Ramos (cell line): Measurements from ENCODE around the gene SSMEM1.

Source experiments
- in situ Hi-C: fragments of 300-500 bp; cut with MboI; formaldehyde crosslinking; loops from one replicate; pipeline ENCODE4 v1.14.3; 2022; ENCODE audit warnings: low sequenced_read_pairs; ENCODE audit not compliant: unreplicated experiment

The SSMEM1 gene

GRCh38 chr7:130242198-130243014, 34.7 kb downstream of the SSMEM1 start:
- in situ Hi-C loops, result loop anchor here (10.0 kb wide), 1 partner anchor 512 kb away; no protein-coding TSS in a partner anchor

- in situ Hi-C loops, result loop anchor here (10.0 kb wide), 1 partner anchor 511 kb away; no protein-coding TSS in a partner anchor
Observed at GRCh38 chr7:130243486-130243885, 35.8 kb downstream of the SSMEM1 start.

GRCh38 chr7:130246491-130246890, 38.8 kb downstream of the SSMEM1 start:
- in situ Hi-C loops, result loop anchor here (10.0 kb wide), 1 partner anchor 508 kb away; no protein-coding TSS in a partner anchor

- in situ Hi-C loops, result loop anchor here (10.0 kb wide), 1 partner anchor 506 kb away; no protein-coding TSS in a partner anchor
Observed at GRCh38 chr7:130248842-130249241, 41.2 kb downstream of the SSMEM1 start.

- in situ Hi-C loops, result loop anchor here (10.0 kb wide), 1 partner anchor 505 kb away; no protein-coding TSS in a partner anchor
Observed at GRCh38 chr7:130249626-130250025, 42.0 kb downstream of the SSMEM1 start.

GRCh38 chr7:130254555-130254954, 46.9 kb downstream of the SSMEM1 start:
- in situ Hi-C loops, result no loop called here

- in situ Hi-C loops, result no loop called here
Observed at GRCh38 chr7:130256704-130257103, 49.0 kb downstream of the SSMEM1 start.

GRCh38 chr7:130258494-130259078, 50.9 kb downstream of the SSMEM1 start:
- in situ Hi-C loops, result no loop called here

GRCh38 chr7:130262448-130262847, 54.8 kb downstream of the SSMEM1 start:
- in situ Hi-C loops, result no loop called here

- in situ Hi-C loops, result no loop called here
Observed at GRCh38 chr7:130263130-130263529, 55.5 kb downstream of the SSMEM1 start.
